Liver (tissue), 9 donors: ENCODE measurements around the gene ENHO. TPM values are rescaled to one million over a fixed set of nuclear protein-coding genes. Genes with fewer than 3 reads are reported as not detected.

Experiments
- DNase-seq: peaks from one replicate; pipeline ENCODE4 v3.0.0-alpha.2; 2017; ENCODE audit warnings: low spot score
- H3K27ac ChIP-seq, 2 donors: one replicate each; pipeline ENCODE4 v1.7.0; 2013; ENCODE audit warnings: inconsistent platforms in 2 of 2, low read length in 2 of 2, control low read depth in 1 of 2, low read depth in 1 of 2, mild to moderate bottlenecking in 1 of 2
- H3K27me3 ChIP-seq, 4 donors: one replicate each; pipeline versions ENCODE4 v1.6.1 to v1.7.0; 2013; ENCODE audit warnings: low read length in 3 of 4, inconsistent platforms in 1 of 4, mild to moderate bottlenecking in 1 of 4, moderate library complexity in 1 of 4; ENCODE audit not compliant: control insufficient read depth in 4 of 4, insufficient read depth in 4 of 4
- H3K36me3 ChIP-seq, 4 donors: one replicate each; pipeline versions ENCODE4 v1.6.1 to v1.7.0; 2013; ENCODE audit warnings: low read length in 3 of 4, mild to moderate bottlenecking in 3 of 4, low read depth in 1 of 4, moderate library complexity in 1 of 4; ENCODE audit not compliant: control insufficient read depth in 4 of 4, insufficient read depth in 3 of 4
- H3K4me1 ChIP-seq, 4 donors: one replicate each; pipeline versions ENCODE4 v1.6.1 to v1.7.0; 2013; ENCODE audit warnings: low read length in 3 of 4, mild to moderate bottlenecking in 3 of 4, moderate library complexity in 1 of 4; ENCODE audit not compliant: control insufficient read depth in 4 of 4, insufficient read depth in 4 of 4
- H3K4me3 ChIP-seq, 3 donors: one replicate each; pipeline versions ENCODE4 v1.6.1 to v1.7.0; 2013; ENCODE audit warnings: low read length in 3 of 3, control low read depth in 1 of 3, low read depth in 1 of 3, mild to moderate bottlenecking in 1 of 3
- H3K9ac ChIP-seq, 2 donors: one replicate each; pipeline ENCODE4 v1.7.0; 2013; ENCODE audit warnings: low read length in 2 of 2, mild to moderate bottlenecking in 2 of 2, moderate library complexity in 2 of 2, control low read depth in 1 of 2, low read depth in 1 of 2
- H3K9me3 ChIP-seq, 4 donors: one replicate each; pipeline versions ENCODE4 v1.6.1 to v1.7.0; 2013; ENCODE audit warnings: low read length in 3 of 4; ENCODE audit not compliant: control insufficient read depth in 4 of 4
- ATF3 ChIP-seq: IDR thresholded peaks from 2 replicates; pipeline ENCODE4 v1.6.1; 2016; ENCODE audit warnings: antibody characterized with exemption
- EGR1 ChIP-seq, 2 donors: IDR thresholded peaks; 2 replicates each; pipeline ENCODE4 v1.6.1; 2016 to 2018; ENCODE audit warnings: antibody characterized with exemption in 2 of 2, low read depth in 2 of 2
- FOXA1 ChIP-seq: IDR thresholded peaks from 2 replicates; pipeline ENCODE4 v1.6.1; 2016; ENCODE audit warnings: antibody characterized with exemption
- FOXA2 ChIP-seq: IDR thresholded peaks from 2 replicates; pipeline ENCODE4 v1.6.1; 2016; ENCODE audit warnings: antibody characterized with exemption
- GABPA ChIP-seq, 2 donors: IDR thresholded peaks in 1 of 2; conservative IDR thresholded peaks in 1 of 2; 2 replicates each; pipeline ENCODE4 v1.6.1; 2016; ENCODE audit warnings: antibody characterized with exemption in 2 of 2, mild to moderate bottlenecking in 1 of 2, moderate library complexity in 1 of 2
- HNF4A ChIP-seq, 2 donors: conservative IDR thresholded peaks; 2 replicates each; pipeline ENCODE4 v1.6.1; 2016; ENCODE audit warnings: antibody characterized with exemption in 2 of 2, mild to moderate bottlenecking in 2 of 2
- HNF4G ChIP-seq: IDR thresholded peaks from 2 replicates; pipeline ENCODE4 v1.6.1; 2016; ENCODE audit warnings: antibody characterized with exemption
- JUND ChIP-seq, 2 donors: IDR thresholded peaks; 2 replicates each; pipeline ENCODE4 v1.6.1; 2016; ENCODE audit warnings: antibody characterized with exemption in 2 of 2
- NR2F2 ChIP-seq: IDR thresholded peaks from 2 replicates; pipeline ENCODE4 v1.6.1; 2016; ENCODE audit warnings: antibody characterized with exemption
- RAD21 ChIP-seq, 2 donors: IDR thresholded peaks; 2 replicates each; pipeline ENCODE4 v1.6.1; 2016; ENCODE audit warnings: antibody characterized with exemption in 2 of 2, mild to moderate bottlenecking in 2 of 2
- REST ChIP-seq: IDR thresholded peaks from 2 replicates; pipeline ENCODE4 v1.6.1; 2016; ENCODE audit warnings: antibody characterized with exemption, mild to moderate bottlenecking
- RXRA ChIP-seq, 2 donors: IDR thresholded peaks; 2 replicates each; pipeline ENCODE4 v1.6.1; 2017 to 2018; ENCODE audit warnings: antibody characterized with exemption in 2 of 2, mild to moderate bottlenecking in 1 of 2
- SP1 ChIP-seq: IDR thresholded peaks from 2 replicates; pipeline ENCODE4 v1.6.1; 2018; ENCODE audit warnings: antibody characterized with exemption, mild to moderate bottlenecking
- TAF1 ChIP-seq: conservative IDR thresholded peaks from 2 replicates; pipeline ENCODE4 v1.6.1; 2016; ENCODE audit warnings: antibody characterized with exemption, mild to moderate bottlenecking
- YY1 ChIP-seq: IDR thresholded peaks from 2 replicates; pipeline ENCODE4 v1.6.1; 2016; ENCODE audit warnings: antibody characterized with exemption, mild to moderate bottlenecking
- WGBS: extraction: QIAGEN DNeasy Blood & Tissue Kit; methylation state at CpG from one replicate; pipeline ENCODE4 v1.1.7; 2013; 5-methylcytosine and 5-hydroxymethylcytosine counted together
- polyA plus RNA-seq, 2 donors: library from polyadenylated mRNA; stranded (reverse) in 1 of 2; unstranded in 1 of 2; fragments of 200-250 nt in 1 of 2; fragments of >200 nt in 1 of 2; fragmentation: Nextera tagmentation in 1 of 2; extraction: Ambion mirVana in 1 of 2; gene quantifications; one replicate each; pipeline versions ENCODE4 v1.2.1 to v1.2.3, GENCODE V29; 2013 to 2015
- total RNA-seq, 2 donors: library from RNA; depleted of rRNA; stranded (reverse); fragments of >200 nt; gene quantifications; one replicate each; pipeline ENCODE4 v1.2.3, GENCODE V29; 2014
- TF ChIP-seq, protein P1 (sequence below): IDR thresholded peaks from 2 replicates; pipeline ENCODE4 v1.6.1; 2016; ENCODE audit warnings: antibody characterized with exemption
- TF ChIP-seq, protein P2 (sequence below): fragments of 150-350 bp; IDR thresholded peaks from 2 replicates; pipeline ENCODE4 v1.5.1; 2017; ENCODE audit warnings: improper control_type of control experiment, low read depth, low read length; ENCODE audit not compliant: missing input control
- donor health status: healthy.
- donor health status: healthy.
- donor health status: healthy.
- donor health status: healthy.
- donor health status: healthy.

The ENHO gene
- total and polyA plus RNA-seq, 4 donors, result 0.67 to 9.6 (median 1.9) TPM

DNA sequence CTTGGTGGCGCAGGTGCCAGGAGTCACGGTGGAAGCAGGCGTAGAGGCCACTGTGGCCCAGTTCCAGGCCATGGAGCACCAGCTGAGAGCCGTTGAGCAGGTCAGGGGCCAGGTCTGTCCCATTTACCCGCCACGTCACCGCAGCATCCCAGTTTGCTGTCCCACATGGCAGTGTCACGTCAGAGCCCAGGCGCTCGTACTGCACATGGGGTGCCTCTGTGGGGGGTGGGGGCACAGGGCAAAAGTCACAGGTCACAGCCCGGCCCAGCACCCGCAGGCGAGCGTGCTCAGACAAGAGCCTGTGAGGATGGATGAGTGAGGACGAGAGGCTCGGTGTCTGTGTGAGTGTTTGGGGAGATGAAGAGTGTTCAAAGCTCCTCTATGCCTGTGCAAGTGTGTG is 41.8 kb upstream of the ENHO start:
- H3K9ac ChIP-seq, result no peak overlapping the region
- peaks cover 0 to 7% (median 2%) of the 10 kb centered on the region in 4 donors for H3K4me1 ChIP-seq
- no peaks in the 10 kb centered on the region for H3K9me3 ChIP-seq
- no peaks in the 10 kb centered on the region for H3K27me3 ChIP-seq
- H3K36me3 ChIP-seq, result peaks cover 0 to 4% (median 0%) of the 10 kb centered on the region in 4 donors
- H3K27ac ChIP-seq, result no peak overlapping the region
- no peak overlapping the region for H3K4me3 ChIP-seq
- no peak for DNase-seq
- TF ChIP-seq, protein P1, sequence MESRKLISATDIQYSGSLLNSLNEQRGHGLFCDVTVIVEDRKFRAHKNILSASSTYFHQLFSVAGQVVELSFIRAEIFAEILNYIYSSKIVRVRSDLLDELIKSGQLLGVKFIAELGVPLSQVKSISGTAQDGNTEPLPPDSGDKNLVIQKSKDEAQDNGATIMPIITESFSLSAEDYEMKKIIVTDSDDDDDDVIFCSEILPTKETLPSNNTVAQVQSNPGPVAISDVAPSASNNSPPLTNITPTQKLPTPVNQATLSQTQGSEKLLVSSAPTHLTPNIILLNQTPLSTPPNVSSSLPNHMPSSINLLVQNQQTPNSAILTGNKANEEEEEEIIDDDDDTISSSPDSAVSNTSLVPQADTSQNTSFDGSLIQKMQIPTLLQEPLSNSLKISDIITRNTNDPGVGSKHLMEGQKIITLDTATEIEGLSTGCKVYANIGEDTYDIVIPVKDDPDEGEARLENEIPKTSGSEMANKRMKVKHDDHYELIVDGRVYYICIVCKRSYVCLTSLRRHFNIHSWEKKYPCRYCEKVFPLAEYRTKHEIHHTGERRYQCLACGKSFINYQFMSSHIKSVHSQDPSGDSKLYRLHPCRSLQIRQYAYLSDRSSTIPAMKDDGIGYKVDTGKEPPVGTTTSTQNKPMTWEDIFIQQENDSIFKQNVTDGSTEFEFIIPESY, result no peak
- no peak for TF ChIP-seq ATF3
- no peak for TF ChIP-seq TAF1
- no peak for TF ChIP-seq EGR1 (IDR thresholded peaks at IDR 0.05; ENCODE audit: low read depth in 2 of 2)
- TF ChIP-seq YY1, result no peak
- no peak for TF ChIP-seq RAD21 (IDR thresholded peaks at IDR 0.05)
- TF ChIP-seq RXRA (IDR thresholded peaks at IDR 0.05), result no peak
- WGBS, result 92% methylated on average over 16 of the region's 16 CpGs

DNA sequence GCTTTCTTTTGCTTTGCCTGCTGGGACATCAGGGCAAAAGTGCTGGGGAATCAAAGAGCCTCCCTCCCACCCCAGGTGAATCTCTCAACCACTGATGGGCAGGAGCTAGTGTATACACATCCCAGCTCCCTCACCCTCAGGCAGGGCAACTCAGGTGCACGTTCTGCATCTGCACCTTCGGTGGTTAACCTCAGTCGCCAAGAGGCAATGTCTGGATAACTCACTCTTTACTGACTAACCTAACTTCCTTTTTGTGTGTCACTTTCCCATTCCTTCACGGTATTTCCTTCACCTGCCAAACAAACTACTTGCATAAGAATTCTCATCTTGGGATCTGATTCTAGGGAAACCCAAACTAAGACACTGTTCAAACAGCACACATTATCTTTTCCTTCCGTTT is 40.5 kb upstream of the ENHO start:
- Histone ChIP-seq H3K9ac (no peak overlapping the region), H3K27ac (no peak overlapping the region), H3K9me3 (no peaks in the 10 kb centered on the region), H3K27me3 (no peaks in the 10 kb centered on the region), H3K4me3 (no peak overlapping the region), H3K4me1 (peaks cover 0 to 11% (median 2%) of the 10 kb centered on the region in 4 donors), H3K36me3 (peaks cover 0 to 4% (median 0%) of the 10 kb centered on the region in 4 donors)
- TF ChIP-seq GABPA (IDR thresholded peaks at IDR 0.05 in 1 of 2, conservative IDR thresholded peaks at IDR 0.05 in 1 of 2), result no peak
- TF ChIP-seq, protein P2, sequence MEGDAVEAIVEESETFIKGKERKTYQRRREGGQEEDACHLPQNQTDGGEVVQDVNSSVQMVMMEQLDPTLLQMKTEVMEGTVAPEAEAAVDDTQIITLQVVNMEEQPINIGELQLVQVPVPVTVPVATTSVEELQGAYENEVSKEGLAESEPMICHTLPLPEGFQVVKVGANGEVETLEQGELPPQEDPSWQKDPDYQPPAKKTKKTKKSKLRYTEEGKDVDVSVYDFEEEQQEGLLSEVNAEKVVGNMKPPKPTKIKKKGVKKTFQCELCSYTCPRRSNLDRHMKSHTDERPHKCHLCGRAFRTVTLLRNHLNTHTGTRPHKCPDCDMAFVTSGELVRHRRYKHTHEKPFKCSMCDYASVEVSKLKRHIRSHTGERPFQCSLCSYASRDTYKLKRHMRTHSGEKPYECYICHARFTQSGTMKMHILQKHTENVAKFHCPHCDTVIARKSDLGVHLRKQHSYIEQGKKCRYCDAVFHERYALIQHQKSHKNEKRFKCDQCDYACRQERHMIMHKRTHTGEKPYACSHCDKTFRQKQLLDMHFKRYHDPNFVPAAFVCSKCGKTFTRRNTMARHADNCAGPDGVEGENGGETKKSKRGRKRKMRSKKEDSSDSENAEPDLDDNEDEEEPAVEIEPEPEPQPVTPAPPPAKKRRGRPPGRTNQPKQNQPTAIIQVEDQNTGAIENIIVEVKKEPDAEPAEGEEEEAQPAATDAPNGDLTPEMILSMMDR, result no peak
- TF ChIP-seq NR2F2, result no peak
- TF ChIP-seq YY1, result no peak
- TF ChIP-seq EGR1 (IDR thresholded peaks at IDR 0.05; ENCODE audit: low read depth in 2 of 2), result no peak
- no peak for TF ChIP-seq FOXA2
- TF ChIP-seq REST, result no peak
- no peak for TF ChIP-seq ATF3
- TF ChIP-seq RXRA (IDR thresholded peaks at IDR 0.05), result no peak
- no peak for TF ChIP-seq HNF4G
- TF ChIP-seq SP1, result no peak
- no peak for TF ChIP-seq HNF4A (conservative IDR thresholded peaks at IDR 0.05)
- no peak for TF ChIP-seq FOXA1
- TF ChIP-seq, protein P1, result no peak
- no peak for TF ChIP-seq JUND (IDR thresholded peaks at IDR 0.05)
- 83% methylated on average over 5 of the region's 5 CpGs for WGBS
- no peak for DNase-seq
